ENCODE data around the gene TIPIN.

- no peak for TF ChIP-seq BRCA1 (IDR thresholded peaks at IDR 0.05; ENCODE audit: low read depth, low read length)
- TF ChIP-seq MAX (IDR thresholded peaks at IDR 0.05) = no peak
- no peak for TF ChIP-seq CREB1 (IDR thresholded peaks at IDR 0.05)
- no peak for TF ChIP-seq POLR2A (IDR thresholded peaks at IDR 0.05; ENCODE audit: control extremely low read depth in 1 of 2, low read depth in 2 of 2, low read length in 2 of 2)
- no peak for TF ChIP-seq YY1 (IDR thresholded peaks at IDR 0.05; ENCODE audit: low read depth, low read length)
- TF ChIP-seq RNF2 (IDR thresholded peaks at IDR 0.05; ENCODE audit: borderline replicate concordance, low read depth, low read length, missing control alignments, poor library complexity, severe bottlenecking) = no peak
- TF ChIP-seq RAD21 (IDR thresholded peaks at IDR 0.05 in 1 of 2, conservative IDR thresholded peaks at IDR 0.05 in 1 of 2; ENCODE audit: low read depth in 2 of 2, low read length in 2 of 2) = no peak
- TF ChIP-seq SP2 (IDR thresholded peaks at IDR 0.05; ENCODE audit: low read length) = no peak
- TF ChIP-seq EP300 (IDR thresholded peaks at IDR 0.05; ENCODE audit: borderline replicate concordance in 1 of 2, low read depth in 2 of 2, low read length in 2 of 2) = no peak
- no peak for TF ChIP-seq CTCF (IDR thresholded peaks at IDR 0.05; ENCODE audit: control extremely low read depth in 1 of 3, insufficient read depth in 1 of 3, low read depth in 1 of 3, low read length in 3 of 3)
- TF ChIP-seq TCF12 (IDR thresholded peaks at IDR 0.05; ENCODE audit: low read depth, low read length) = no peak
- TF ChIP-seq CEBPB (IDR thresholded peaks at IDR 0.05; ENCODE audit: low read depth, low read length) = no peak
- TF ChIP-seq, protein P1, sequence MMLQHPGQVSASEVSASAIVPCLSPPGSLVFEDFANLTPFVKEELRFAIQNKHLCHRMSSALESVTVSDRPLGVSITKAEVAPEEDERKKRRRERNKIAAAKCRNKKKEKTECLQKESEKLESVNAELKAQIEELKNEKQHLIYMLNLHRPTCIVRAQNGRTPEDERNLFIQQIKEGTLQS (IDR thresholded peaks at IDR 0.05; ENCODE audit: insufficient read depth, low read depth, low read length) = no peak
These were observed 44.3 kb downstream of the TIPIN start for GRCh38 chr15:66312144-66312543.
